Measurements from ENCODE around the gene NKX2-8. TPM values are rescaled to one million over a fixed set of nuclear protein-coding genes. Genes with fewer than 3 reads are reported as not detected.

NKX2-8 gene
- polyA plus RNA-seq, 1 donor (not counting 4 experiments of a cell fraction or from before 2014, with no cell fraction given): 0.07 TPM

GRCh38 chr14:36583242-36583892 lies 953 bp upstream of the NKX2-8 start:
- Histone ChIP-seq H3K27me3 (ENCODE audit: control insufficient read depth, extremely low read depth, insufficient read depth, low read length) (peaks cover 26% of the 10 kb centered on the region), H4K20me1 (ENCODE audit: control insufficient read depth, extremely low read depth, insufficient read depth, low read length) (no peaks in the 10 kb centered on the region), H3K4me1 (ENCODE audit: control insufficient read depth, extremely low read depth, insufficient read depth, low read length) (peaks cover 2% of the 10 kb centered on the region), H3K9me3 (ENCODE audit: control insufficient read depth, low read depth, low read length) (no peaks in the 10 kb centered on the region), H3K36me3 (ENCODE audit: control insufficient read depth in 2 of 2, extremely low read depth in 1 of 2, insufficient read depth in 2 of 2, low read length in 2 of 2) (no peaks in the 10 kb centered on the region), H2AFZ (ENCODE audit: control insufficient read depth, low read length) (no peak overlapping the region), H3K9me1 (ENCODE audit: control insufficient read depth, extremely low read depth, insufficient read depth, low read length) (no peaks in the 10 kb centered on the region), H3K79me2 (ENCODE audit: control insufficient read depth, insufficient read depth, low read length) (no peaks in the 10 kb centered on the region), H3K4me2 (ENCODE audit: control insufficient read depth, extremely low read depth, insufficient read depth, low read depth, low read length) (no peak overlapping the region), H3K4me3 (ENCODE audit: control insufficient read depth in 2 of 3, extremely low read depth in 1 of 3, insufficient read depth in 2 of 3, low read depth in 1 of 3, low read length in 3 of 3) (no peak overlapping the region), H3K27ac (ENCODE audit: control insufficient read depth, insufficient read depth, low read length) (no peak overlapping the region), H3K9ac (ENCODE audit: control insufficient read depth, extremely low read depth, insufficient read depth, low read length) (no peak overlapping the region)
- TF ChIP-seq CTCF (optimal IDR thresholded peaks at IDR 0.05 in 1 of 3, IDR thresholded peaks at IDR 0.05 in 1 of 3, conservative IDR thresholded peaks at IDR 0.05 in 1 of 3; ENCODE audit: extremely low read depth in 1 of 3, insufficient read depth in 2 of 3, low read length in 3 of 3) (no peak), EZH2 (IDR thresholded peaks at IDR 0.05; ENCODE audit: low read length) (no peak)
- DNase-seq (ENCODE audit: low read depth, low spot score): no peak
- FAIRE-seq: no peak
- dilution Hi-C loops (cut with MboI; ENCODE audit: extremely low pct_ligation_motif_present, low sequenced_read_pairs): no loop called here

- Histone ChIP-seq H3K9me1 (ENCODE audit: control insufficient read depth, extremely low read depth, insufficient read depth, low read length) (no peaks in the 10 kb centered on the region), H3K4me1 (ENCODE audit: control insufficient read depth, extremely low read depth, insufficient read depth, low read length) (peaks cover 2% of the 10 kb centered on the region), H3K9ac (ENCODE audit: control insufficient read depth, extremely low read depth, insufficient read depth, low read length) (no peak overlapping the region), H3K36me3 (ENCODE audit: control insufficient read depth in 2 of 2, extremely low read depth in 1 of 2, insufficient read depth in 2 of 2, low read length in 2 of 2) (no peaks in the 10 kb centered on the region), H3K79me2 (ENCODE audit: control insufficient read depth, insufficient read depth, low read length) (no peaks in the 10 kb centered on the region), H3K4me2 (ENCODE audit: control insufficient read depth, extremely low read depth, insufficient read depth, low read depth, low read length) (no peak overlapping the region), H3K4me3 (ENCODE audit: control insufficient read depth in 2 of 3, extremely low read depth in 1 of 3, insufficient read depth in 2 of 3, low read depth in 1 of 3, low read length in 3 of 3) (no peak overlapping the region), H2AFZ (ENCODE audit: control insufficient read depth, low read length) (no peak overlapping the region), H3K9me3 (ENCODE audit: control insufficient read depth, low read depth, low read length) (no peaks in the 10 kb centered on the region), H3K27ac (ENCODE audit: control insufficient read depth, insufficient read depth, low read length) (no peak overlapping the region), H4K20me1 (ENCODE audit: control insufficient read depth, extremely low read depth, insufficient read depth, low read length) (no peaks in the 10 kb centered on the region), H3K27me3 (ENCODE audit: control insufficient read depth, extremely low read depth, insufficient read depth, low read length) (peaks cover 26% of the 10 kb centered on the region)
- TF ChIP-seq CTCF (optimal IDR thresholded peaks at IDR 0.05 in 1 of 3, IDR thresholded peaks at IDR 0.05 in 1 of 3, conservative IDR thresholded peaks at IDR 0.05 in 1 of 3; ENCODE audit: extremely low read depth in 1 of 3, insufficient read depth in 2 of 3, low read length in 3 of 3) (no peak), EZH2 (IDR thresholded peaks at IDR 0.05; ENCODE audit: low read length) (no peak)
- dilution Hi-C loops (cut with MboI; ENCODE audit: extremely low pct_ligation_motif_present, low sequenced_read_pairs): no loop called here
- FAIRE-seq (no peak), DNase-seq (ENCODE audit: low read depth, low spot score) (no peak)
These were observed 444 bp upstream of the NKX2-8 start for GRCh38 chr14:36582874-36583241.

Data from keratinocyte (primary cell).